DND-41 (cell line): Measurements from ENCODE around the gene FLNB.

Experiments
- EZH2 ChIP-seq: IDR thresholded peaks from 3 replicates; pipeline ENCODE4 v1.6.1; 2012; ENCODE audit warnings: borderline replicate concordance, low read depth, mild to moderate bottlenecking, moderate library complexity, low read length, inconsistent platforms; ENCODE audit not compliant: severe bottlenecking
- TF ChIP-seq, protein P1 (sequence below): IDR thresholded peaks from 2 replicates; pipeline ENCODE4 v1.5.1; 2012; ENCODE audit warnings: borderline replicate concordance, low read length, moderate library complexity, mild to moderate bottlenecking; ENCODE audit not compliant: poor library complexity, severe bottlenecking; ENCODE audit errors: extremely low read depth

DNA sequence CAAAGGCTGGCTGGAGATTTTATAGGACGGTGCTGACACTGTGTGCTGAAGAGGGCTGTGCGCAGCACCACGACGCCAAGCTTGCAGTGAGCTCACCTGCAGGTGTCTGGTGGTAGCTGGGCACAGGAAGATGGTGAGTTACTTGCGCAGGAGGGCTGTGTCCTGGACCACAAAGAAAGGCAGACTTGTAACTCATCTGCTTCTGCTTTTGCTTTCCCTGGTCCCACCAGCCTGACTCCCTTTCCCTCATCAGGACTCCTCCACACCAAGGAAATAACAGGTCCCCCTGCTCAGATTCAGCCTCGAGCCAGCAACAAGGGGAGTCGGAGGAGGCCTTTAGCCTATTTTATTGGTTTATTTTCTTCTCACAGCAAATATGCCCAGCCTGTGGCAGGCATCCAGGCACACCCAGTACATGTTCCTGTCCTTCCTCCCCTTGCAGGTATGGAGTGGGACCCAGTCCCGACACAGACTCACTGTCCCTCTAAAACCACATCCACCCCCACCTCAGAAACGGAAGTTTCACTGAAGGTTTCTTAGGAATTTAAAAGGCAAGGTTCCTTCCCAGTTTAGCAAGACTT lies 35.6 kb upstream of the FLNB start:
- TF ChIP-seq EZH2, result no peak
- TF ChIP-seq, protein P1, sequence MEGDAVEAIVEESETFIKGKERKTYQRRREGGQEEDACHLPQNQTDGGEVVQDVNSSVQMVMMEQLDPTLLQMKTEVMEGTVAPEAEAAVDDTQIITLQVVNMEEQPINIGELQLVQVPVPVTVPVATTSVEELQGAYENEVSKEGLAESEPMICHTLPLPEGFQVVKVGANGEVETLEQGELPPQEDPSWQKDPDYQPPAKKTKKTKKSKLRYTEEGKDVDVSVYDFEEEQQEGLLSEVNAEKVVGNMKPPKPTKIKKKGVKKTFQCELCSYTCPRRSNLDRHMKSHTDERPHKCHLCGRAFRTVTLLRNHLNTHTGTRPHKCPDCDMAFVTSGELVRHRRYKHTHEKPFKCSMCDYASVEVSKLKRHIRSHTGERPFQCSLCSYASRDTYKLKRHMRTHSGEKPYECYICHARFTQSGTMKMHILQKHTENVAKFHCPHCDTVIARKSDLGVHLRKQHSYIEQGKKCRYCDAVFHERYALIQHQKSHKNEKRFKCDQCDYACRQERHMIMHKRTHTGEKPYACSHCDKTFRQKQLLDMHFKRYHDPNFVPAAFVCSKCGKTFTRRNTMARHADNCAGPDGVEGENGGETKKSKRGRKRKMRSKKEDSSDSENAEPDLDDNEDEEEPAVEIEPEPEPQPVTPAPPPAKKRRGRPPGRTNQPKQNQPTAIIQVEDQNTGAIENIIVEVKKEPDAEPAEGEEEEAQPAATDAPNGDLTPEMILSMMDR, result no peak
